ENCODE results near the gene TSEN34. TPM values are rescaled to one million over a fixed set of nuclear protein-coding genes. Genes with fewer than 3 reads are reported as not detected.

The TSEN34 gene
- polyA plus RNA-seq (ENCODE audit: insufficient read length in 3 of 3): 10 to 100 TPM; 41.3 to 49.2 (median 42.1) TPM

- peak in 2 of 3 donors; percentile 82 to 88 for DNase-seq (ENCODE audit: low read depth in 3 of 3, low spot score in 2 of 3)
Measured at GRCh38 chr19:54191011-54191810, at the start of gene TSEN34. Gene TSEN34, plus strand, starts transcription at chr19:54191308. Its CDS starts 57 bp downstream, at chr19:54191365.

DNA sequence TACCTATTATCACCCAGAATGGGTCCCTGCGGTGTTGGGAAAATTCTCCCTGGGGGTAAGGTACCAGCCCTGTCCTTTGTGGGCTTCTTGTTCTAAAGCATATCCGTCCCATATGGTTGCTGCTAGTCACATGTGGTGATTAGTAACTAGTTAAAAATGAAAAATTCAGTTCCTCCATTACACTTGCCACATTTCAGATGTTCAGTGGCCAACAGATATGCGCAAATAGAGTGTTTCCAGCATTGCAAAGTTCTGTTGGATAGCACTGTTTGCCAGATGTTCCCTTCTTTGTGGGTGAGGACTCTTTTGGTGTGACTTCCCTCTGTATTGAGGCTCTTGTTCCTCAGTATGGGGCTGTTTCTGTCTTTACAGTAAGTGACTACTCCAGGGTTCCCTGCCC is 49.8 kb upstream of the TSEN34 start:
- no peak for DNase-seq (ENCODE audit: low read depth in 3 of 3, low spot score in 2 of 3)

DNA sequence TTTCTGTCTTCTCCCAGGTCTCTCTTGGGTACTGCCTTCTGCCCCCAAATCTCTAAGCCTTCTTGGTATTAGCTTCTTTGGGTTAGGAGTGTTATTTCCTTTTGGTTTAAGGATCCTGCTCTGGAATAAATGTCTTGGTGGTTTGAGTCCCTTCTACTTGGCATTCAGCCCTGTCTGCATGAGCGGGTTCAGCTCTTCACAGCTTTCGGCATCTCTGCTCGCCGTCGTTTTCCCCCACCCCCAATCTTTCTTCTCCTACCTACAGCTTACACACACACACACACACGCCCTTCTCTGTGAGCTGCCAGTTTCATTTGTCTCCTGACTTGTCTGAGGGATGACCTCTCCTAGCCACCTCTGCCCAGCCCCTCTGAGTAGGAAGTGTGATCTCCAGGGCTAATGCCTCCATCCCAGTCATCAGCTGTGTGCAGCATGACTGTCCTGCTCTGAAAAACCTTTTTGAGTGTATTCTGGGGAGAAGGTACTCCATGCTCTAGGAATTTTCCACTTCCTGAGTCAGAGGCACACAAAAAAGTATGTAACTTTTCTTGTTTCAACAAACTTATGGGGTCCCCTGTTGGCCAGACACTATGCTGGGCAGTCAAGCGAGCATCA is 48.8 kb upstream of the TSEN34 start:
- no peak for DNase-seq (ENCODE audit: low read depth in 3 of 3, low spot score in 2 of 3)

DNA sequence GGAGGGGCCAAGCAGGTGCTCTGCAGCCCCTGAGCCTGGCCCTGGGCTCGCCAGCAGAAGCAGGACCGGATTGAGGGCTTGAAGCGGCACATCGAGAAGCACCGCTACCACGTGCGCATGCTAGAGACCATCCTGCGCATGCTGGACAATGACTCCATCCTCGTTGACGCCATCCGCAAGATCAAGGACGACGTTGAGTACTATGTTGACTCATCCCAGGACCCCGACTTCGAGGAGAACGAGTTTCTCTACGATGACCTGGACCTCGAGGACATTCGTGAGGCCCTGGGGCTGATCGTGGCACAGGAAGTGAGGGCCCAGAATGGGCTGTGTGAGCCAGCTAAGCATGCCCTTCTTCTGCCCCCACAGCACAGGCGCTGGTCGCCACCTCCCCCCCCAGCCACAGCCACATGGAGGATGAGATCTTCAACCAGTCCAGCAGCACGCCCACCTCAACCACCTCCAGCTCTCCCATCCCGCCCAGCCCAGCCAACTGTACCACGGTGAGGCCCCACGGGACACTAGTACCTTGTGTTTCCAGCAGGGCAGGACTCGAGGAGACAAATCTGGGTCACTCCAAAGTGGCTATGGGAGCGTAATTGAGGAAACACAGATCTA is 45.5 kb upstream of the TSEN34 start:
- DNase-seq (ENCODE audit: low read depth in 3 of 3, low spot score in 2 of 3): no peak

DNA sequence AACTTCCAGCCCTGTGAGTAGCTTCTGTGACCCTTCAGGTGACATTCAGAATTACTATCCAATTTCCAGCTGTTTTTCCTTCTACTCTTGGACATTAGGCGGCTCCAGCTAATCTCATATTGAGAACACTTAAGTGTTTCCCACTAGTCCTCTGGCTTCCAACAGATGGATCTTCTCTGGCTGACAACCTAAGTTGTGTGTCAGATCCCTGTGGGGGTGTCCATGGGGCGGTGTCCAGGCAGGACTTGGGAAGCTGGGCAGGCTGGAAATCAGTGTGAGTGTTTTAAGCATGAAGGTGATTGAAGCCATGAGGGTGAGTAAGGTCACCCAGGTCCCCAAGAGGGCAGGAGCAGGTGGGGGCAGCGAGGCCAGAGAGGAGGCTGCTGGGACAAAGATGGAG is 43.4 kb upstream of the TSEN34 start:
- peak in 1 of 3 donors; percentile 51 for DNase-seq (ENCODE audit: low read depth in 3 of 3, low spot score in 2 of 3)

DNA sequence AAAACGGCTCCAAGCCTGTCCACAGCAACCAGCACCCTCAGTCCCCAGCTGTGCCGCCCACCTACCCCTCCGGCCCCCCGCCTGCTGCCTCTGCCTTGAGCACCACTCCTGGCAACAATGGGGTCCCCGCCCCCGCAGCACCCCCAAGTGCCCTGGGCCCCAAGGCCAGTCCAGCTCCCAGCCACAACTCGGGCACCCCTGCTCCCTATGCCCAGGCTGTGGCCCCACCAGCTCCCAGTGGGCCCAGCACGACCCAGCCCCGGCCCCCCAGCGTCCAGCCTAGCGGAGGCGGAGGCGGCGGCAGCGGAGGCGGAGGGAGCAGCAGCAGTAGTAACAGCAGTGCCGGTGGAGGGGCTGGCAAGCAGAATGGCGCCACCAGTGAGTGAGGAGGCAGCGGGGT is 43.0 kb upstream of the TSEN34 start:
- no peak for DNase-seq (ENCODE audit: low read depth in 3 of 3, low spot score in 2 of 3)

GRCh38 chr19:54149021-54149812 is 41.9 kb upstream of the TSEN34 start:
- no peak for DNase-seq (ENCODE audit: low read depth in 3 of 3, low spot score in 2 of 3)

DNA sequence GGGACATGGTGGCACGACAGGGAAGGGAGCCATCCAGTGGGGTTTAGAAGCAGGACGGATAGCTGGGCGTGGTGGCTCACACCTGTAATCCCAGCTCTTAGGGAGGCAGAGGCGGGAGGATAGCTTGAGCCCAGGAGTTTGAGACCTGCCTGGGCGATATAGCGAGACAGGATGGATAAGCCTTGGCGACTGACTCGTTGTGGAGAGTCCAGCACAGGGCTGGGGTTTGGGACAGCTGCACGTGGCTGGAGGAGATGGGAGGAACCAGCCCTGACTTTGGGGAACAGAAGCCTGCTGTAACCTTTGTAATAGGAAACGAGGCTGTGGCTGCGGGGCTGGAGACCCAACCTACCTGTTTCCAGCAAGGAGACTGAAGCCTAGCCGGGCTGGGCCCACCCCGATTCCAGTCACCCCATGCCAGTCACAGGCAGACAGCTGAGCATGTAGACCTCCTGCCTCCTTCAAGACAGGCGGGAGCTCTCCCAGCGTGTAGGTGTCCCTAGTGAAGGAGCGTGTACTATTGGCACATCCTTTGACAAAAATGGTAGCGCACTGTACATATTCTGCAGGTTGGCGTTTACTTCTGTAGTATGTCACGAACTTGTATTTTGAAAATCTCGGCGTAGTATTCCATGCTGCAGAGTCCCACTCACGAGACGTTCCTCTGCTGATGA is 39.6 kb upstream of the TSEN34 start:
- no peak for DNase-seq (ENCODE audit: low read depth in 3 of 3, low spot score in 2 of 3)

DNA sequence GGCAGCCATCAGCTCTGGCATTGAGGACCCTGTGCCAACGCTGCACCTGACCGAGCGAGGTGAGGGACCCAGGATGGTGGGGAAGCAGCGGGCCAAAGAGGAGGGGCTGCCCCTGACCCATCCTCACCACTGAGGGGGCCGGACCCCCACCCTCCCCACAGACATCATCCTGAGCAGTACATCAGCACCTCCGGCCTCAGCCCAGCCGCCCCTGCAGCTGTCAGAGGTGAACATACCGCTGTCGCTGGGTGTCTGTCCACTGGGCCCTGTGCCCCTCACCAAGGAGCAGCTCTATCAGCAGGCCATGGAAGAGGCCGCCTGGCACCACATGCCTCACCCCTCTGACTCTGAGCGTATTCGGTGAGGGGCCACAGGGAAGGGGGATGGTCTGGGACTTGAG is 38.8 kb upstream of the TSEN34 start:
- DNase-seq (ENCODE audit: low read depth in 3 of 3, low spot score in 2 of 3): no peak

DNA sequence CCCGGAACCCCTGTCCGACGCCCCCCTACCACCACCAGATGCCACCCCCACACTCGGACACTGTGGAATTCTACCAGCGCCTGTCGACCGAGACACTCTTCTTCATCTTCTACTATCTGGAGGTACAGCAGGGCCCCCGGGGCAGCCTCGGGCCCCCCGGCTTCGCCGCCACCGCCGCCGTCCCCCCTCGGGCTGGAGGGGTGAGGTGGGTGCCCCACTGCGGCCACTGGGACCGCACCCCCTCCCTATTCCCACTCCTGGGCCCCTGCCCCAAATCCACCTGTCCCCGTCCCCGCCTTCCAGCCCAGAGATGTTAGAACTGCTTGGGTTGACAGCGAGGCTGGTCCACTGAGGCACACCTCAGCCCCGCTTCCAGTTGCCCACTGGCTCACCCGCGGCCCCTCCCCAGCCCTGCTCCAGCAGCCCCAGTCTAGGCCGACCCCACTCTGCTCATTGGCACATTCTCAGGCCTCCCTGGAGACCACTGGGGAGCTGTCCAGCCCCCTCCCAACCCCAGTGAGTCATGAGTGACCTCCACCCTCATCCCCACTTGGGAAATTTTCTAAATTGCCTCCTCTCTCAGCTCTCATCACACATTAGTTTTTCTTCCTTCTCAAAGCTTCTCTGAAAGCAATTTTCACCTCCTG is 38.1 kb upstream of the TSEN34 start:
- DNase-seq (ENCODE audit: low read depth in 3 of 3, low spot score in 2 of 3): no peak

DNA sequence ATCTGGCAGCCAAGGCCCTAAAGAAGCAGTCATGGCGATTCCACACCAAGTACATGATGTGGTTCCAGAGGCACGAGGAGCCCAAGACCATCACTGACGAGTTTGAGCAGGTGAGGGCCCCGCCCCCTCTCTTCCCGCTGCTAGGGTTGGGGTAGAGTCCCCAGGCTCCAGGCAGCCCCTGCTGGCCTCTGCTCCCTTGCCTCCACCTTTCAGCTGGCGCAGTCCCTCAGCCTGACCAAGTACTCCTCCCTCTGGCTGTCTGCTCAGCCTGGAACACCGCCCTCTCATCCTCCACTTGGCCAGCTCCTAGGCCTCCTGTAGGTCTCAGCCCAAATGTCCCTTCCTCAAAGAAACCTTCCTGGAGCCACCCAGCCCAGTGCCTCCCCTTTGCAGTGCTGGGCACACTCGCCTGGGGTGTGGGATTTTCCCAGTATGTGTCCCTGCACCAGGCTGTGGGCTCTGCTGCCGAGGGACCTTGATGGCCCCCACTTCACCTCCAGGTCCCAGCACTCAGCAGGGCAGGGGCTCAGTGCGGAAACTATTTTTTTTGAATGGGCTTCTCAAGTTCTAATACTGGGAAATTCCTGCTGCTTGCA is 37.3 kb upstream of the TSEN34 start:
- no peak for DNase-seq (ENCODE audit: low read depth in 3 of 3, low spot score in 2 of 3)

DNA sequence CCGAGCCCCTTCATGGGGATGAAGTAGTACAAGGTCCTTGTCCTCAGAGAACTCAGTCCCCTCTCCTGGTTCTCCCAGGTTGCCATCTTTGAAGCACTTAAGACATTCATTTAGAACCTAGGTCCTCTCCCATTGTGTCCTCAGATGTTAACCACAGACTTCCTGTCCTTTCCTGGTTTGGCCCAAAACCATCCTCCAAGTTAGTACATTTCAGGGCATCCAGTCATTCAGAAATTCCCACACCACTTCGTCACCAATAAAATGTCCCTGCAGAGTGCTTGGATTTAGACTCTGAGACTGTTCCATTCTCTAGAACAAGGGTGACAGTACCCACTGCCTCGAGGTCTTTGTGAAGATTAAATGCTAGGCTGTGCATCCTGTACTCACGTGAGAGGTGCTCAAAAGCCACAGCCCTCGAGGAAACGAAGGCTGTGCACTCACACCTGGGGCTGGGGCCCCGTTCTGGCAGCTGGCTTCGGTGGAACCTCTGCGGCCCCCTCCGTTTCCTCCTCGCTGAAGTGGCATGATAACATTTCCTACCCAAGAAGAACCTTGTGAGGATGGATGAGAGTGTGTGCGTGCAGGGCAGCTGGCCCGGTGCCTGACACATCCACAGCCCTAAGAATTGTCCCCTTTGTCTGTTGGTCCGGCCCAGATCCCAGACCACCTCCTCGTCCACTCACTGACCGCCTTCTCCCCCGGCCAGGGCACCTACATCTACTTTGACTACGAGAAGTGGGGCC is 36.3 kb upstream of the TSEN34 start:
- DNase-seq (ENCODE audit: low read depth in 3 of 3, low spot score in 2 of 3): no peak

- DNase-seq (ENCODE audit: low read depth in 3 of 3, low spot score in 2 of 3): no peak
Measured at GRCh38 chr19:54155694-54156093, 35.4 kb upstream of the TSEN34 start.

GRCh38 chr19:54156490-54156889 is 34.6 kb upstream of the TSEN34 start:
- DNase-seq (ENCODE audit: low read depth in 3 of 3, low spot score in 2 of 3): no peak

DNA sequence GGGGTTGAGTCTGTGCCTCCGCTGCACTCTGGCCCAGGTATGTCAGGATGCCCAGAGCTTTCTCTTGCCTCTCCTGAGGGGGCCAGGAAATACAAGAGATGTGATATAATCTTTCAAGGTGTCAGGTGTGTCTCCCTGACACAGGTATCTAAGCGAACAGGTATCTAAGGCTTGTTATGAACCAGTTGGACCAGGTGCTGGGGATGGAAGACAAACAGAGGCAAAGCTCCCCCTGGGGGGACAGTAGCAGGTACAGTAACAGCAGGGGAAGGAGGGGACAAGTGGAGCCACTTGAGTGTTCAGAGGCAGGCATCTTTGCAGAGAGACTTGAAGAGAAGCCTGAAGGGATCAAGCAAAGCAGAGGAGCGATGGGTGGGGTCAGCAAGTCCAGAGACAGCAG is 34.2 kb upstream of the TSEN34 start:
- DNase-seq (ENCODE audit: low read depth in 3 of 3, low spot score in 2 of 3): no peak

DNA sequence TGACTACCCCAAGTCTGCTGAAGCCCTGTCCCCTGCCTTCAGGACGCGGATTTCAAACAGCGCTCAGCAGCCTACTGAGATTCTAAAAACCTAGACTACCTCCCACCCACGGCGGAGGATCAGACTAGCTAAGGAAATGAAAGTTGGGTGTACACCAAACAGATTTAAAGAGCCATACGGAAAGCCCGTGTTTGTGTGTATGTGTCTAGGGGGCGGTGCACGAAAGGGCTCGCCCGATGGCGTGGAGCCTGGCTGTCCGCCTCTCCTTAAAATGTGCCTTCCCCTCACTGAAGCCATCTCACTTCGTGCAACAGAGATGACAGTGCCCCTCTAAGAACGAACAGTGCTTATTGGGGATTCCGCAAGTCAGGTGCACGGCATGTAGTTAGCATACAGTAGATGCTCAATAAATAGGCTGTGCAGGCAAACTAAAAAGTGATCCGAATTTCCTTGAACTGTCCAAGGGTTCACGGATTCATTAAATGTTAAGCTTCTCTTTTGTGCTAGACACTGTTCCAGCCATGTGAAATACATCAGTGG is 32.2 kb upstream of the TSEN34 start:
- no peak for DNase-seq (ENCODE audit: low read depth in 3 of 3, low spot score in 2 of 3)

DNA sequence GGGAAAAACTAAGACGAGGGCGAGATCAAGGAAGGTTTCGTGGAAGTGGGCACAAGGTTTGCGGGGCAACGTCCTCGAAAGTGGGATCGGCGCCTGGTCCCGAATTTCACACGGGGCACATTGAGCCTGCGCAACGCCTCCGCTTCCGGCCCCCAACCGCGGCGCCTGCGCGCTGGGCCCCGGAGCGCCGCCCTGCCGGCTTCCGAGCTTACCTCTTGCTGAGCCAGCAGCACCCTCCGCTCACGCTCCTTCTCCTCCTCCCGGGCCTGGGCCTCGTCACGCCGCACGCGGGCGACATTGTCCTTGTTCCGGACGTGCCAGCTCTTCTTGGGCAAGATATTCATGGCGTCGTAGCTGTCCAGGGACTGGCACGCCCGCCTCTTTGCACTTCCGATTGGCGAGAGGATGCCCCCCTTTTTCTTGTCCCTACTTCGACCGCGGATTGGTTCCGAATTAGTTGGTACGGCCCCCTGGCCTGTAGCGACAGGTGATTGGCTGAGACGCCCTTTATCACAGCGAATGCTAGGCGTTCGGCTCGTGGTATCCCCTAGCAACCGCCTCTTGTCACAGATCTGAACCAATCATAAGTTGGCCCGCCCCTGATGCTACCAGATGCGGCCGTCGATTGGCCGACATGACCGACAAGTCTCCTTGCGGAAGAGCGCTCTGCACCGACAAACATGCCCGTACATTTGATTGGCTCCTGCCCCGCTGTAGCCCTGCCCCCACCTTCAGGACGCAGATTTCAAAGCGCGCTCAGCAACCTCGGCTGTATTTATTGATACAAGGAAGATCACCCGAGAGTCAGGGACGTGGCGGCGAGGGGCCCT is 31.5 kb upstream of the TSEN34 start, which contains the start of gene LENG1:
TSS of gene LENG1 (minus strand) at position 370 of the 830 bp plus-strand sequence. CDS start at position 344, 26 bp downstream.
- peak; percentile 99 to 100 (median 99) for DNase-seq (ENCODE audit: low read depth in 3 of 3, low spot score in 2 of 3)

Data from right renal cortex interstitium (tissue), 3 donors.